ENCODE measurements around the gene ACOX3.
A peak's percentile ranks its signal among the peaks of the same experiment; 100 is the strongest.
"Not testable (repeated sequence)": the region's sequence is repeated elsewhere in the genome, so short reads cannot be mapped to it uniquely, and the experiment has no call there.

Gene ACOX3

DNA sequence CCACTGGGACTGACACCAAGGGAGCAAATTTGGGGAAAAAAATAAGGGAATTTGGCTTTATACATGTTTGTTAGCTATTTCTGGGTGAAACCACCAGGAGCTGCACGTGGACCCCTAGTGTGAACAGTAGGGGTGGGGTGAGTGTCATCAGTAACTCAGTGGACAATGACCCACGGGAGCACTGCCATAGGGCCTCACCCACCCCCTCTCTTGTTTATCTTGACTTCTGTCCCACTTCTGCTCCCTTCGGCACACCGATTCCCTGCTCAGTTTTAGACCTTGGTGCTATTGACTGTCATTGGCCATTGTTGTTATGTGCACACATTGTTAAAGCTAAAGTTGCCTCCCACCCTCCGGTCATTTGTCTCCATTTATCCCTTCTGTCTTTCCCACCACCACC, 9.0 kb downstream of the ACOX3 start:
- DNase-seq, result no peak

DNA sequence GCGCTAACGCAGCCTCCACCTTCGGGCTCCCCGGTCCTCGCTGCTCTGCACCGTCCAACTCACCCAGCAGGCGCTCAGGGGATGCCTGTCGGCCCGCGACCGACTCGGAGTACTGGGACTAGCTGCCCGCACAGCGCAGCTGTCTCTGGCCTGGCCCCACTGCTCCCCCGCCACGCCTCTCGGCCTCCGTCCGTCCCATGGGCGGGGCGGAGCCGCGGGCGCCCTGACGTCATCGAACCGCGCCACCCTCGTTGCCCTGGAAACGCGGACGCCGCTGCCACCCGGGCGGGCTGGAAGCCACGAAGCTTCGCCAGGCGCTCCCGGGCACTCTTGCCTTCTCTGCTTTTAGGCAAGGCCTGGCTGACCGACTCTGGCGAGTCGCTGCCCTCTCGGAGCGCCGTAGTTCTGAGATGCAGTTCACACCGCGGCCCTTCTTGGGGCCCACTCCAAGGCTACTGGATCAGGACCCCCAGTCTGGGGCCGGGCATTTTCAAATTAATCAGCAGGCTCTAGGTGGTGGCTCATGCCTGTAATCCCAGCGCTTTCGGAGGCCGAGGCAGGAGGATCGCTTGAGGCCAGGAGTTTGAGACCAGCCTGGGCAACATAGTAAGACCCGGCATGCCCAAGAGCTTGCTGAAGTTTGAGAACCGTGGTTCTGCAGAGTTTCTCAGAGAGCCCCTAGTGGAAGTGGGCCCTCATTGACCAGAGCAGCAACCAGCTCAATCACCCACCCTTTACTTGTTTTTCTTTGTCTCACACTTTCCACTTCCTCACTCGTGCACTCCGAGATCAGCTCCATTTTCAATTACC, 12.0 kb downstream of the ACOX3 start:
- peak; percentile 76 for DNase-seq

DNA sequence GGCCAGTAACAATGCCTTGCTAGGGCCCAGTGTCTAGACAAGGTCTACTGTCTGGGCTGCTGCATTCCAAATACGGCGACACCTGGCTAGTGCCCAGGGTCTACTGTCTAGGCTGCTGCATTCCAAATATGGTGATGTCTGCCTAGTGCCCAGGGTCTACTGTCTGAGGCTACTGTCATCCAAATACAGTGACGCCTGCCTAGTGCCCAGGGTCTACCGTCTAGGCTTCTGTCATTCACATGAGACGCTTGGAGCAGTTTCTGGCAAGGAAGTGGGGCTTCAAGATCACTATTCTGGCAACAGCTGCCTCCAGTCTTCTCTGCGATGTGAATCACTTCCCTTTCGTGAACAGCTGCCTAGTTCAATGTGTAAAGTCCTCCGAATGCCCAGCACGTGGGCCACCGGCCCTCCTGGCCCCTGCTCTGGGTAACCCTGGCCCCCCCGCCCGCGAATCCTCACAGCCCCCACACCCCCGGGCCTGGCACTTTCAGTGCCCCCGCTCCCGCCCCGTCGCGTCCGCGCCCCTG, 12.7 kb downstream of the ACOX3 start:
- DNase-seq, result peak; percentile 84

DNA sequence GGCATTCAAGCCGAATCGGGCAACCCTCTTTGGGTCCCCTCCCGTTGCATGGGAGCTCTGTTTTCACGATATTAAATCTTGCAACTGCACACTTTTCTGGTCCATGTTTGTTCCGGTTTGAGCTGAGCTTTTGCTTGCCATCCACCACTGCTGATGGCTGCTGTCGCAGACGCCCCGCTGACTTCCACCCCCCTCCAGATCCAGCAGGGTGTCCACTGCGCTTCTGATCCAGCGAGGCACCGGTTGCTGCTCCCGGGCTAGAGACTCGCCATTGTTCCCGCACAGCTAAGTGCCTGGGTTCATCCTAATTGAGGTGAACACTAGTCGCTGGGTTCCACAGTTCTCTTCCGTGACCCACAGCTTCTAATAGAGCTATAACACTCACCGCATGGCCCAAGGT, 13.3 kb downstream of the ACOX3 start:
- no peak for DNase-seq

DNA sequence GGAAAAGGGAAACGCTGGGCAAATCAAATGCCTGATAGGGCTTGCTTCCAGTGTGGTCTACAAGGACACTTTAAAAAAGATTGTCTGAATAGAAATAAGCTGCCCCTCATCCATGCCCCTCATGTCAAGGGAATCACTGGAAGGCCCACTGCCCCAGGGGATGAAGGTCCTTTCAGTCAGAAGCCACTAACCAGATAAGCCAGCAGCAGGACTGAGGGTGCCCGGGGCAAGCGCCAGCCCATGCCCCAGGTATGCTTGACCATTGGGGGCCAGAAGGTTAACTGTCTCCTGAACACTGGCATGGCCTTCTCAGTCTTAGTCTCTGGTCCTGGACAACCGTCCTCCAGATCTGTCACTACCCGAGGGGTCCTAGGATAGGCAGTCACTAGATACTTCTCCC, 17.7 kb downstream of the ACOX3 start:
- DNase-seq, result no peak

DNA sequence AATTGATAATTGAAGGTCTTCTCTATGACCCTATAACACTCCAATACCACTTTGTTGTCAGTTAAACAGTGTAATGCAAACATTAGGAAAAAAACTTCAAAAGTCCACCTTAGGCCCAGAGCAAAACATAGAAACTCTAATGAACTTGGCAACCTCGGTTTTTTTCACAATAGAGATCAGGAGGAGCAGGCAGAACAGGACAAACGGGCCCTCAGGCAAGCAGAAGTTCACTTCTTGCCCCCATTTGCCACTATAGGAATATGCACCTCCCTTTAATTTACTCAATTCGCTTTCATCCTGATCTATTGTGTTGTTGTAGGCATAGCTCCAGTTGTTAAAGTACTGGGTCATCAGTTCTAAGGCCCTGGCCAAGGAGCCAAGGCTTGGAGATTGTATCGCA, 18.2 kb downstream of the ACOX3 start:
- DNase-seq, result no peak

DNA sequence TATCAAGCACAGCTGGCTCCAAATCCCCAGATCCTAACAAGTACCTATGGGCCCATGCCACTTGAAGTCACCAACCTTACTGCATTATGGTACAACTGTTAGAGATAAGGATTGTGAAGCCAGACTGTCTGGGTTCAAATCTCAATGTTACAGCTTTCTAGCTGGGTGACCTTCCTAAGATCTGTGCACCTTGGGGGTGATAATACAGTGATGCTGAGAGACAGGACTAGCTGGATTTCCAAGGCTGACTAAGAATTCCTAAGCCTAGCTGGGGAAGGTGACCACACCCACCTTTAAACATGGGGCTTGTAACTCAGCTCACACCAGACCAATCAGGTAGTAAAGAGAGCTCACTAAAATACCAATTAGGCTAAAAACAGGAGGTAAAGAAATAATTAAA, 20.4 kb downstream of the ACOX3 start:
- DNase-seq, result not testable (repeated sequence)

DNA sequence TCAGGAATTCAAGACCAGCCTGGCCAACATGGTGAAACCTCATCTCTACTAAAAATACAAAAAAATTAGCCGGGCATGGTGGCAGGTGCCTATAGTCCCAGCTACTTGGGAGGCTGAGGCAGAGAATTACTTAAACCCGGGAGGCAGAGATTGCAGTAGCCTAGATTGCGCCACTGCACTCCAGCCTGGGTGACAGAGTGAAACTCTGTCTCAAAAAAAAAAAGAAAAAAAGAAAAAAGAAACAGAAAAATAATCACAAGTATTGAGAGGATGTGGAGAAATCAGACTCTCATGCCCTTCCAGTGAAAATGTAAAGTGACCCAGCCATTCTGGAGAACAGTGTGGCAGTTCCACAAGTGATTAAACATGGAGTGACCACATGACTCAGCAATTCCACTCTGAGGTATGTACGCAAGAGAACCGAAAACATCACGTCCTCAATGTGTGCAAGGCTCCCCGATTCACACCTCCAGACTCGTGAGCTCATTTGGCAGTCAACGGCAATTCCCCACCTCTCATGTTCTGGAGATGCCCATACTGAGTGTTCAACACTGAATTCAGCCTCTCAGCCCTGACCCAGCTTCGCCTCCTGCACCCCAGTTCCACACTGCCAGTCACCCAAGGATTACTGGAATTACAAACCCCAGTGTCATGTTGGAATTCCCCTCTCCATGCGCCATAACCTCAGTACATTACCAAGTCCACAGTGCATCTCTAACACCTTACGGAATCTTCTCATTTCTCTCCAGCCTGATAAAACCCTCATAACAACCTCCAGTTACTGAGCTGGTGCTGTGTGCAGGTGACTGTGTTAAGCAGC, 21.1 kb downstream of the ACOX3 start:
- peak; percentile 50 for DNase-seq

DNA sequence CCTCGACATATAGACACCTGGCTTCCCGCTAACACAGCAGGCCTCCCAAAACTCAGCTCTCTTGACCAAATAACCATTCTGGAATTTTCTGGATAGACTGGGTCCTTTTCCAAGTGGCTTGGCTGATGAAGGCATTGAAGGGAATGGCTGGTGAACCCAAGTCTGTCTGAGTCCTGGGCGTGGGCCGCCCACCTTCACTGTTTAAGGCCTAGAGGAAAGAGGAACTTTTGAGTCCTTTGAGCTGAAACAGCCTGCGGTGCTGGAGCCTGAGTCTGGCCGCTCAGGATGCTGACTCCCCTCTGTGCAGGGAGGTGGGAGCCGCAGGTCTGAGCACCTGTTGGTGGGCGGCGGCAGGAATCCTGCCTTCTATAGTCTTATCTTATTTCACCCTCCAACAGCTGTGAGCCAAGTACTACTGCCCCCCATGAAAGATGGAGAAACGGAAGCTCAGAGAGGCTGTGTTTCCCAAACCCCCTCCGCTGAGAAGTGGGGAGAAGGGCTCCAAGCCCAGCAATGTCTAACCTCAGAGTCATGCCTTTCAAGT, 23.4 kb downstream of the ACOX3 start:
- DNase-seq, result no peak

DNA sequence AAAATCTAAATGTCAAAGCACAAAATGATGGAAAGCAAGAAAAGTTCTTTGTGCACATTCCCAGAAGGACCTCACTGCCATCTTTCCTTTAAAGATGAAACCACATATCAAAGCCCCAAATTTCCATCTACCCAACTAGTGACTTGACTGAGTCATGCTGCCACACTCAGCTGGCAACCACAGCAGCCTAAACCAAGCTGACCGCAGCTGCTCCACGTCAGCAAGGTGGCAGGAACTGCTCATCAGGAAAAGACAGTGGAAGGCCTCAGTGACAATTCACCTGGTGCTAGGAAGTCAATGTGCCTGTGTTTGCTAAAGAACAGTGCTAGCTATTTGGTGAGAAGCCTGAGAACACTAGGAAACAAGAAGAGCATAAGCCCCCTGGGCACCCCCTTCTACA, 26.1 kb downstream of the ACOX3 start:
- peak; percentile 42 for DNase-seq

DNA sequence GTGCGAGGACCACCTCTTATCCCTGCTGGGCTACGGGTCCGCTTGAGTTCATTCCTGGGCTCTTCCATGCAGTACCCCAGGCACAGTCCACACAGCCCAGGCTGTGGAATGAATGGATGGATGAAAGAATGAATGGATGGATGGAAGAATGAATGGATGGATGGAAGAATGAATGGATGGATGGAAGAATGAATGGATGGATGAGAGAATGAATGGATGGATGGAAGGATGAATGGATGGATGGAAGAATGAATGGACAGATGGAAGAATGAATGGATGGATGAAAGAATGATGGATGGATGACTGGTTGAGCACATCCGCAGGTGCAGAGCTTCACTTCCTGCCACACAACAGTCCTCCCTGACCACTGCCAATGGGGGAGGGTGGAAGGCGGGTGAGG, 28.2 kb downstream of the ACOX3 start:
- DNase-seq, result no peak

DNA sequence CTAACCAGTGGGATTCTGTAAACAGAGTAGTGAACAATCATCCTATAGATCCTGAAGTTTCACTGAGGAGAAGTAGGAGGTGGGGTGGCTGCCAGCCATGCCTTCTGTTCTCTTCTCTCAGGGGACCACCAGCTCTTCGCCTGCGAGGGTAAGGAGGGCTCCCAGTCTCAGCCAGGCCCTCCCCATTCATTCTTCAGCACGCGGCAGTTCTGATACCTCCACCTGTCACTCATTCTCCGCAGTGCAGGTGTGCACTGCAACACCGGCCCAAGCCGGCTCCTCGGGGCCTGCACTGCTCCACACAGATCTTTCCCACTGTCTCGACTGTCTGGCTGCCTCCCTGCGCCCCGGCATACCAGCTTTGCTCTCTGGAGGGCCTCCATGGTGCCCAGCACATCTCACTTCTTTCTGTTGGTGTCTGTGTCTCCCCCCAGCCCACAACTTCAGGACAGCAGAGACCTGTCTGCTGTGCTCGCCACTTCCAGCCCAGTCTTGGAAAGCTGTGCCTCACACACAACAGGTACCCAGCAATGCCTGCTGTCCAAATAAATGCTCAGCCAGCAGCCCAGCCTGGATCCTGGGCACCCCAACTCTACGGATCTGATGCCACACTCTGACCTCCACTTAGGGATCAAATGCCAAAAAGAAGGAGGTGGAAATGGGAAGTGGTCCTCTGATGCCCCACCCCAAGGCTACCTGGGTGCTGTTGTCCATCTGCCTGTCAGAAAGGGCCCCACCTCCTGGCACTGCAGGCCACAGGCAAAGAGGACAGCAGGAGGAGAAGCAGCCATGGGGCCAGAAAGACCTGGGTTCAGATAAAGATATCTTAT, 29.0 kb downstream of the ACOX3 start:
- DNase-seq, result no peak

DNA sequence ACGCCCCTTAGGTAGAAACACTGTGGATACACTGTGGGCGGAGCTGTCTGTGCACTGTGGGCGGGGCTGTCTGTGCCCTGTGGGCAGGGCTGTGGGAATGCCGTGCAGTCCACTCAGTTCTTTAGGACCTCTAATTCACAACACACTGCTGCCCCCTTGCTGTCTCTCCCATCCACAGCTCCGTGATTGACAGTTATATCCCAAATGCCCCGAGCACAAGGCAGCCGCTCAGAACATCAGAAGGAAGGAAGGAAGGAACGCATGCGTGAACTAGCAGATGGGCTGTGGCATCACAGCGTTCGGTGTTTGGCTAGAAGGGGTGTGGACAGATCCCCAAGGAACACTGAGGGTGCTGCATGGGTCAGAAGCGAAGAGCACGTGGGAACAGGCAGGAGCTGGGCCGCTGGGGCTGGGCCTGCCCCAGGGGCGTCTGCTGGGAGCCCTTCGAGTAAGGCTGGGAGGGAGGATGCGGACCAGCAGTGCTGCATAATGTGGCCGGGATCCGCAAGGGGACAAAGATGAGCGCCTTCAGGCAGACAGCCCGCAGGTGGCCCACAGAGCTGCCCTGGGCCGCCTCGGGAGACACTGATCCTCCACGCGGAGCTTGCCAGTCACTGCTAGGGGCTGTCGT, 29.8 kb downstream of the ACOX3 start:
- DNase-seq, result peak; percentile 30

DNA sequence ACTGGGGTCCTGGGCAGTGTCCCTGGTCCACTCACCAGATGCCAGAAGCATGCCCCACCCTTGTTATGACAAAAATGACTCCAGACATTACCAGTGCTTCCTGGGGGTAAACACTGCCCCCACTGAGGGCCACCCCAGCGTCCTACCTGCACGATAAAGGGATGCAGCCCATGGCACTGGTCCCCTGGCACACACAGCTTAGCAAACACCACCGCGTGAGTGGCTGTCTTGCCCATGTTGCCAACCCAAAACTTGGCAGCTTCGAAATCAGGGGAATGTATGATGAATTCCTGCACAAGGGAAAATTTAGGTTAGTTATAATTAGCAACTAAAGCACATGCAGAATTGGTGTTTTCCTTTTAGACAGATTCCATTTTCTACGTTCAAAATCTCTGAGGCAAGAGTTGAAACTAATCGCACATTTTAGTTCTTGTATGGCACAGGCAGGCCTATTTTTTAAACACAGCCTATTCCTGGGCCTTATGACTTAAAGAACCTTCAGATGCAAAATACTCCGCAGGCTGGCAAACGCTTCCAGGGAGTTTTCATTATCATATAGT, 30.4 kb downstream of the ACOX3 start:
- DNase-seq, result no peak

DNA sequence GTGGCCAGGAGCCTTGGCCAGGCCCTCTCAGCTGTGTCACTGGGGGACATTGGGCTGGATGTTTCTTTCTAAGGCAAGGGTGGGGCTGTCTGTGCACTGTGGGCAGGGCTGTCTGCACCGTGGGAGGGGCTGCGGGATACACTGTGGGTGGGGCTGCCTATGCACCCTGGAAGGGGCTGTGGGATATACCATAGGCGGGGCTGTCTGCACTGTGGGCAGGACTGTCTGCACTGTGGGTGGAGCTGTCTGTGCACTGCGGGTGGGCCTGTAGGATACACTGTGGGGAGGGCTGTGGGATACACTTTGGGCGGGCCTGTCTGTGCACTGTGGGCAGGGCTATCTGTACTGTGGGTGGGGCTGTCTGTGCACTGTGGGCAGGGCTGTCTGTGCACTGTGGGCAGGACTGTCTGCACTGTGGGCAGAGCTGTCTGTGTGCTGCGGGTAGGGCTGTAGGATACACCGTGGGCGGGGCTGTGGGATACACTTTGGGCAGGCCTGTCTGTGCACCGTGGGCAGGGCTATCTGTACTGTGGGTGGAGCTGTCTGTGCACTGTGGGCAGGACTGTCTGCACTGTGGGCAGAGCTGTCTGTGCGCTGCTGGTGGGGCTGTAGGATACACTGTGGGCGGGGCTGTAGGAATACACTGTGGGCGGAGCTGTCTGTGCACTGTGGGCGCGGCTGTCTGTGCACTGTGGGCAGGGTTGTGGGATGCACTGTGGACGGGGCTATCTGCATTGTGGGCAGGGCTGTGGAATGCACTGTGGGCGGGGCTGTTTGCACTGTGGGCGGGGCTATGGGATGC, 31.1 kb downstream of the ACOX3 start:
- peak; percentile 95 for DNase-seq

DNA sequence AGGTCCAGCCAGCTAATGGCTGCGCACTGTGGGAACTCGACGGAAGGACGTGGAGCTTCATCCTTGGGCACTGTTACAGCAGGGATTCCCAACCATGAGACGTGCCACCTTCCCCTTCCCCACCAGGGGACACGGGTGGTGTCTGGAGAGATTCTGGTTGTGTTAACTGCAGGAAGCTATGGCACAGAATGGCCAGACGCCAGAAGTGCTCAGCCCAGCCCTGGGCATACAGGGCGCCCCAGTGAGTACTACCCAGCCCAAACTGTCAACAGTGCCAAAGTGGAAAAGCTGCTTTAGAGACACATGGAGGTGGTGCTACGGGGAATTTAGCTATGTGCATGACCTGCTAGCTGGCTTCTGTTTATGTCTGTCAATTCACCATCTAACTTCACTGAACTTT, 32.8 kb downstream of the ACOX3 start:
- no peak for DNase-seq

DNA sequence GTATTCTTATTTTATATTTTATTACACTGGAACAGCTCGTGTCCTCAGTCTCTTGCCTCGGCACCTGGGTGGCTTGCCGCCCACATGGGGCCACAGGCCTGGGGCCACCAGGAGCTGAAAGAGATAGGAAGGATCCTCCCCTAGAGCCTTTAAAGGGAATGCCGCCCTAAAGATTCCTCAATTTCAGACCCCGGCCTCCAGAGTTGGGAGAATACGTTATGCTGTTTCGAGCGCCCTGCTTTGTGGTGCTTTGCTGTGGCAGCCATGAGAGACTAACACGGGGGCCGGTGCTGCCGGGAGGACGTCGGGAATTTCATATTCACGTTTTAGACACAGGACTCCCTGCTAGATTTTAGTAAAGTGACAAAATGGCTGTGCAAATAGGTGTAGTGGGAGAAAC, 33.2 kb downstream of the ACOX3 start:
- DNase-seq, result no peak

DNA sequence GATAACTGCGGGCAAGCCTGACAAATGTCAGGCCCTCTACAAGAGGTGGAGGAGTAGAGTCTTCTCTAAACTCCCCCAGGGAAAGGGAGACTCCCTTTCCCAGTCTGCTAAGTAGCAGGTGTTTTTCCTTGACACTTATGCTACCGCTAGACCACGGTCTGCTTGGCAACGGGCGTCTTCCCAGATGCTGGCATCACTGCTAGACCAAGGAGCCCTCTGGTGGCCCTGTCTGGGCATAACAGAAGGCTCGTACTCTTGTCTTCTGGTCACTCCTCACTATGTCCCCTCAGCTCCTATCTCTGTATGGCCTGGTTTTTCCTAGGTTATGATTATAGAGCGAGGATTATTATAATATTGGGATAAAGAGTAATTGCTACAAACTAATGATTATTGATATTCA, 33.6 kb downstream of the ACOX3 start:
- peak; percentile 17 for DNase-seq

DNA sequence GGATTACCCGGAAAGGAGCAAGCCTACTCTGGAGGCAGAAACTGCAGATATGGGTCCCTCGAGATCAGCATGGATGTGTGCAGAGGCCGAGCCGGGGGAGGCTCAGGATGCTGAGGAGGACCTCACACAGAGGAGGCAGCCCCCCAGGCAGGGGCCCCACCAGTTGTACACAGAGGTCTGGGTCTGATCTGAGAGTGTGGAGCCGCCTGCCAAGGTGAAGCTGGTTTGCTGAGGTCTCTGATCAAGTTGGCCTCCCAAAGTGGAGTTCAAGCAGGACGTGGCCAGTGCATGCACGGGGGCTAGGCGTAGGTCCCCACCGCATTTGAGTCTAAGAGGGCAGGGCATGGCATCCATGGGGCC, 35.0 kb downstream of the ACOX3 start:
- no peak for DNase-seq

DNA sequence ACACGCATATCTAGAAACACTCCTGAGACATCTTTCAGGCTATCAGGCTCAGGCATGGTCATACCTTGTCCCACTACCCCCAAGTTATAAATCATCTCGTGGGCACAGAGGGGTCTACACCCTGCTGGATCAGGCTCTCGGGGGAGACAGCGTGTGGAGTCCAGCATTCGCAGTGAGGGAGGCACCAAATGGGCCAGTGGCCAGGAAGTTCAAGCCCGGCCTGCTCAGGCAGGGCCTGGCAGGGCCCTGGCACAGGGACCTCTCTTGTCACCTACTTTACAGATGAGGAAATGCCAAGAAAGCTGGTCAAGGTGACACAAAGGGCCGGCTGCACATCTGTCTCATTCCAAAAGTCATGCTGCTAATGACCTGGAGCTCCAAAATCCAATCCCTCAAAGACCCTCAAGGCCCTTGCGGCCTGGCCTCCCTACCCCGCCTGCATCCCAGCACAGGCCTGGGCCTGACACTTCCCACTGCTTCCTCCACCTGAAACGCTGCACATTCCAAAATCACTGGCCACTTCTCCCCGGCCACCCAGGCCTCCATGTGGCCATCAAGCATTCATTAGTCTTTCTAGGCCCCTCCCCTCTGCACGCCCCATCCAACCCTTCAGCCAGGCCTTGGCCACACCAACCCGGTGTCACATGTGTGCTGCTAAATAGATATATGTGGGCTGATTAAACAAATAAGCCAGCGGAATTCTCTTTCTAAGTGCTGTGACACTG, 35.6 kb downstream of the ACOX3 start:
- DNase-seq, result no peak

DNA sequence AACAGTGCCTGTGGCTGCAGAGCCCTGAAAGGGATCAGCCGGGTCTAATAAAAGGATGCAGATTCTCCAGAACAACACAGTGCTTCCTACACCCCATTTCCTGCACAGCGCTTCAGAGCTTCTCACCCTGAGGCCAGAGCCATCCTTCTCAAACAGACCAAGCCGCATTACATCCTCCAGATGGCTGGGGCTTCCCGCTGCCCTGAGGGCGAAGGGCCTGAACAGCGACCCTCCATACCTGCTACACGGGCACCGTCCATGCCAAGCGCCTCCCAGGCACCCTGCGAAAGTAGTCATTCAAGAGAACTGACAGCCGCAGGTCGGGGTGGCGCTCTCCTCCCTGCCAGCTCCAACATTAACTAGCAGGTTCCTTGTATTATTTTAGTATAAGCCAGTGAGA, 36.5 kb downstream of the ACOX3 start:
- no peak for DNase-seq
